Peyer's patch (tissue), 4 donors: Measurements from ENCODE around the gene ZNF521.

Experiments used
- CTCF ChIP-seq, 6 experiments: fragments of 450-650 bp in 4 of 6; fragments of 200-600 bp in 2 of 6; sonication (generic) in 1 of 6; IDR thresholded peaks; one replicate each; pipeline ENCODE4 v1.5.1; 2017 to 2019; ENCODE audit warnings: antibody characterized with exemption in 6 of 6, mild to moderate bottlenecking in 3 of 6, moderate library complexity in 1 of 6
- POLR2A ChIP-seq, 2 donors: fragments of 450-650 bp; IDR thresholded peaks; one replicate each; pipeline ENCODE4 v1.5.1; 2017; ENCODE audit warnings: antibody characterized with exemption in 2 of 2, mild to moderate bottlenecking in 2 of 2, moderate library complexity in 2 of 2

- no peak for TF ChIP-seq CTCF (IDR thresholded peaks at IDR 0.05)
- no peak for TF ChIP-seq POLR2A (IDR thresholded peaks at IDR 0.05)
These were observed 254.4 kb downstream of the ZNF521 start for GRCh38 chr18:25097569-25098056.
